HCT116 (cell line): ENCODE measurements around the gene ARHGDIA. TPM values are rescaled to one million over a fixed set of nuclear protein-coding genes. Genes with fewer than 3 reads are reported as not detected.

Experiments
- ATAC-seq: fragments of 200-7000 bp; cut with Tn5 transposase; 2 replicates; pipeline ENCODE4 v1.9.1; 2020; ENCODE audit warnings: mild to moderate bottlenecking, moderate library complexity
- BruUV-seq: library from RNA; stranded (reverse); fragments of 400-500 nt; replicated peaks from 2 replicates; lab custom pipeline; 2021; lab: Mats Ljungman, UMichigan
- CTCF ChIA-PET: fragments of 300-600 bp; sonication (Branson Sonifier 250); formaldehyde crosslinking; loops from one replicate; lab custom pipeline; 2021; ENCODE audit warnings: antibody characterized with exemption; lab: Charles Lee
- POLR2A ChIA-PET: fragments of 300-600, 350-600 bp; sonication (Branson Sonifier 250); formaldehyde crosslinking; loops from one replicate; lab custom pipeline; 2021; ENCODE audit warnings: antibody characterized with exemption; lab: Charles Lee
- RAD21 ChIA-PET, 2 experiments: fragments of 300-600 bp; sonication (Branson Sonifier 250); formaldehyde crosslinking; loops; one replicate each; lab custom pipeline; 2023; ENCODE audit warnings: low total read pairs in 2 of 2; ENCODE audit not compliant: uncharacterized antibody in 2 of 2, unreplicated experiment in 2 of 2, low non-redundant PET in 1 of 2; lab: Charles Lee
- DNase-seq: peaks from one replicate; pipeline ENCODE4 v3.0.0-alpha.2; 2010; ENCODE audit warnings: low read depth, low spot score
- H2AFZ ChIP-seq: fragments of 200-600 bp; shearing (Covaris generic), sonication (generic); 2 replicates; pipeline ENCODE4 v1.6.1; 2017; ENCODE audit warnings: low read depth, mixed run types, mixed read lengths, antibody characterized with exemption, low read length; ENCODE audit not compliant: poor library complexity, severe bottlenecking
- H3K27ac ChIP-seq: 2 replicates; pipeline ENCODE4 v1.5.1; 2012; ENCODE audit warnings: low read depth, low read length
- H3K27me3 ChIP-seq: fragments of 200-600 bp; sonication (generic); 2 replicates; pipeline ENCODE4 v1.6.1; 2016; ENCODE audit warnings: mixed run types, low read length, mixed read lengths; ENCODE audit not compliant: insufficient read depth
- H3K36me3 ChIP-seq, 2 experiments: fragments of 200-500 bp in 1 of 2; fragments of 200-600 bp in 1 of 2; sonication (Bioruptor generic) in 1 of 2; sonication (generic) in 1 of 2; 2 replicates each; pipeline versions ENCODE4 v1.5.1 to v1.6.1; 2014 to 2016; ENCODE audit warnings: low read length in 2 of 2, inconsistent platforms in 1 of 2, mixed read lengths in 1 of 2, mixed run types in 1 of 2; ENCODE audit not compliant: insufficient read depth in 2 of 2, control insufficient read depth in 1 of 2
- H3K4me1 ChIP-seq, 2 experiments: fragments of 200-600 bp in 1 of 2; sonication (generic) in 1 of 2; 2 replicates each; pipeline versions ENCODE4 v1.5.1 to v1.6.1; 2012 to 2017; ENCODE audit warnings: low read length in 2 of 2, inconsistent platforms in 1 of 2, mild to moderate bottlenecking in 1 of 2, mixed read lengths in 1 of 2, mixed run types in 1 of 2, moderate library complexity in 1 of 2; ENCODE audit not compliant: insufficient read depth in 2 of 2, control insufficient read depth in 1 of 2
- H3K4me2 ChIP-seq: fragments of 200-600 bp; sonication (generic); 2 replicates; pipeline ENCODE4 v1.6.1; 2017; ENCODE audit warnings: mixed run types, low read length, mixed read lengths
- H3K4me3 ChIP-seq, 2 experiments: fragments of 200-600 bp in 1 of 2; sonication (generic) in 1 of 2; replicated peaks in 1 of 2; 2 replicates each; pipeline ENCODE4 v1.5.1; 2011 to 2016; ENCODE audit warnings: low read length in 2 of 2, control low read depth in 1 of 2, low read depth in 1 of 2, mild to moderate bottlenecking in 1 of 2, mixed read lengths in 1 of 2, mixed run types in 1 of 2
- H3K79me2 ChIP-seq: fragments of 200-600 bp; sonication (generic); 2 replicates; pipeline ENCODE4 v1.6.1; 2017; ENCODE audit warnings: mild to moderate bottlenecking, mixed run types, low read length, moderate library complexity, mixed read lengths; ENCODE audit not compliant: insufficient read depth
- H3K9ac ChIP-seq: fragments of 200-600 bp; sonication (generic); 2 replicates; pipeline ENCODE4 v1.6.1; 2016; ENCODE audit warnings: low read length, mixed read lengths
- H3K9me2 ChIP-seq: fragments of 200-600 bp; sonication (generic), shearing (Covaris generic); 2 replicates; pipeline ENCODE4 v1.6.1; 2017; ENCODE audit warnings: mixed run types, mild to moderate bottlenecking, moderate library complexity; ENCODE audit not compliant: insufficient read depth
- H3K9me3 ChIP-seq, 2 experiments: fragments of 200-500 bp in 1 of 2; fragments of 200-600 bp in 1 of 2; sonication (Bioruptor generic) in 1 of 2; sonication (generic) in 1 of 2; 2 replicates each; pipeline ENCODE4 v1.6.1; 2014 to 2017; ENCODE audit warnings: low read length in 2 of 2, mixed read lengths in 2 of 2, inconsistent platforms in 1 of 2, low read depth in 1 of 2, mild to moderate bottlenecking in 1 of 2, mixed run types in 1 of 2, moderate library complexity in 1 of 2; ENCODE audit not compliant: control insufficient read depth in 1 of 2, insufficient read depth in 1 of 2
- H4K20me1 ChIP-seq: fragments of 200-600 bp; sonication (generic), shearing (Covaris generic); 2 replicates; pipeline ENCODE4 v1.6.1; 2017; ENCODE audit warnings: mixed run types, mild to moderate bottlenecking, moderate library complexity; ENCODE audit not compliant: insufficient read depth
- CBX3 ChIP-seq: IDR thresholded peaks from 2 replicates; pipeline ENCODE4 v1.6.1; 2012; ENCODE audit warnings: low read depth
- CEBPB ChIP-seq: IDR thresholded peaks from 2 replicates; pipeline ENCODE4 v1.6.1; 2012; ENCODE audit warnings: low read depth
- EGR1 ChIP-seq: IDR thresholded peaks from 2 replicates; pipeline ENCODE4 v1.6.1; 2012; ENCODE audit warnings: low read depth
- ELF1 ChIP-seq: IDR thresholded peaks from 2 replicates; pipeline ENCODE4 v1.6.1; 2012; ENCODE audit warnings: low read depth, borderline replicate concordance
- EZH2 ChIP-seq: fragments of 200-600 bp; sonication (generic); IDR thresholded peaks from 2 replicates; pipeline ENCODE4 v1.6.1; 2017; ENCODE audit warnings: antibody characterized with exemption, mixed run types
- EZH2phosphoT487 ChIP-seq: fragments of 200-600 bp; IDR thresholded peaks from 2 replicates; pipeline ENCODE4 v1.6.1; 2018; ENCODE audit warnings: antibody characterized with exemption, borderline replicate concordance
- POLR2A ChIP-seq: IDR thresholded peaks from 2 replicates; pipeline ENCODE4 v1.7.0; 2011; ENCODE audit warnings: borderline replicate concordance; ENCODE audit not compliant: insufficient read depth, insufficient read length; ENCODE audit errors: extremely low read depth
- POLR2AphosphoS5 ChIP-seq: IDR thresholded peaks from 2 replicates; pipeline ENCODE4 v1.6.1; 2011; ENCODE audit warnings: mild to moderate bottlenecking, low read depth, low read length, moderate library complexity
- SIN3A ChIP-seq: IDR thresholded peaks from 2 replicates; pipeline ENCODE4 v1.6.1; 2012; ENCODE audit warnings: low read depth
- SRF ChIP-seq: IDR thresholded peaks from 2 replicates; pipeline ENCODE4 v1.6.1; 2012; ENCODE audit warnings: low read depth
- ZFX ChIP-seq: fragments of 450-650 bp; IDR thresholded peaks from 2 replicates; pipeline ENCODE4 v1.6.1; 2017
- intact Hi-C: fragments of 100-400 bp; cut with micrococcal nuclease; formaldehyde crosslinking; loops from 2 replicates; pipeline ENCODE4 v1.10.0; 2022
- total RNA-seq: library from RNA; stranded (reverse); gene quantifications from one replicate; pipeline ENCODE4 v1.2.1, GENCODE V29; 2021; ENCODE audit not compliant: unreplicated experiment
- TF ChIP-seq, protein P1 (sequence below): IDR thresholded peaks from 2 replicates; pipeline ENCODE4 v1.6.1; 2012; ENCODE audit warnings: low read depth
- TF ChIP-seq, protein P2 (sequence below), 3 experiments: fragments of 200-600 bp in 1 of 3; sonication (generic) in 1 of 3; IDR thresholded peaks in 2 of 3; conservative IDR thresholded peaks in 1 of 3; 2 replicates each; pipeline ENCODE4 v1.5.1; 2012 to 2017; ENCODE audit warnings: low read depth in 2 of 3, low read length in 2 of 3, antibody characterized with exemption in 1 of 3, borderline replicate concordance in 1 of 3, control low read depth in 1 of 3, mild to moderate bottlenecking in 1 of 3, mixed read lengths in 1 of 3, mixed run types in 1 of 3, moderate library complexity in 1 of 3; ENCODE audit not compliant: insufficient read depth in 1 of 3
- TF ChIP-seq, protein P3 (sequence below): IDR thresholded peaks from 2 replicates; pipeline ENCODE4 v1.6.1; 2012

ARHGDIA gene
- total RNA-seq, 1 experiment from 2014 or later: 554 TPM

DNA sequence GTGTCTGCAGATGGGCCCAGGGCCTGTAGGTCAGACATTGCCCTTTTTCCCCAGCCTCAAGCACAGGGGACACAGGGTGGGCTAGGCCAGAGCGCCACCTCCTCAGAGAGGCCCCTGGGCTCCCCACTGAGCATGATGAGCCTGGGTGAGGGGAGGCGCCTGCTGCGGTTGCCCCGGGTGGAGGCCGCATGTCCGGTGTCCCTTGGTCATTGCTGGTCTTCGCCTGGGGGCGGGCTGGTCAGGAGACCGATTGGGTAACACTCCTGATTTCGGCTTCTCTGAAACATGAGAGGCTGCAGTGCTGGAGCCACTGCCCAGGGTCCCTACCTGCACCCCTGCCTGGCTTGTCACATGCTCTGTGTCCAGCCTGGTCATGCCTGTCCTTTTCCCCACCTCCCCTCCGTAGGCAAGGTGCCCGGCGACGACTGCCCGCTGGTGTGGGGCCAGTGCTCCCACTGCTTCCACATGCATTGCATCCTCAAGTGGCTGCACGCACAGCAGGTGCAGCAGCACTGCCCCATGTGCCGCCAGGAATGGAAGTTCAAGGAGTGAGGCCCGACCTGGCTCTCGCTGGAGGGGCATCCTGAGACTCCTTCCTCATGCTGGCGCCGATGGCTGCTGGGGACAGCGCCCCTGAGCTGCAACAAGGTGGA lies 28.5 kb upstream of the ARHGDIA start:
- H3K9ac ChIP-seq: peak overlapping the region; percentile 47
- CTCF ChIA-PET: no interaction called here

More for the DNA sequence above, 28.5 kb upstream of the ARHGDIA start:
- Histone ChIP-seq H3K4me1 (peaks cover 24 to 52% of the 10 kb centered on the region in 2 experiments), H3K36me3 (peaks cover 7 to 29% of the 10 kb centered on the region in 2 experiments; a peak in 2 of 4 replicates), H3K4me3 (no peak overlapping the region), H3K79me2 (peaks cover 6% of the 10 kb centered on the region; the same call in 1 of the 2 replicates), H4K20me1 (no peaks in the 10 kb centered on the region), H3K9me2 (no peaks in the 10 kb centered on the region), H3K9me3 (no peaks in the 10 kb centered on the region), H2AFZ (no peak overlapping the region)
- intact Hi-C loops: no loop called here
- no TSS peak for BruUV-seq
- POLR2A ChIA-PET: no interaction called here
- ATAC-seq: no peak
- DNase-seq: no peak
- TF ChIP-seq SRF (no peak), ELF1 (no peak), EZH2 (no peak), POLR2AphosphoS5 (no peak), SIN3A (no peak), EGR1 (no peak), ZFX (no peak), EZH2phosphoT487 (no peak), POLR2A (no peak), CEBPB (no peak), CBX3 (no peak)
- TF ChIP-seq, protein P1, sequence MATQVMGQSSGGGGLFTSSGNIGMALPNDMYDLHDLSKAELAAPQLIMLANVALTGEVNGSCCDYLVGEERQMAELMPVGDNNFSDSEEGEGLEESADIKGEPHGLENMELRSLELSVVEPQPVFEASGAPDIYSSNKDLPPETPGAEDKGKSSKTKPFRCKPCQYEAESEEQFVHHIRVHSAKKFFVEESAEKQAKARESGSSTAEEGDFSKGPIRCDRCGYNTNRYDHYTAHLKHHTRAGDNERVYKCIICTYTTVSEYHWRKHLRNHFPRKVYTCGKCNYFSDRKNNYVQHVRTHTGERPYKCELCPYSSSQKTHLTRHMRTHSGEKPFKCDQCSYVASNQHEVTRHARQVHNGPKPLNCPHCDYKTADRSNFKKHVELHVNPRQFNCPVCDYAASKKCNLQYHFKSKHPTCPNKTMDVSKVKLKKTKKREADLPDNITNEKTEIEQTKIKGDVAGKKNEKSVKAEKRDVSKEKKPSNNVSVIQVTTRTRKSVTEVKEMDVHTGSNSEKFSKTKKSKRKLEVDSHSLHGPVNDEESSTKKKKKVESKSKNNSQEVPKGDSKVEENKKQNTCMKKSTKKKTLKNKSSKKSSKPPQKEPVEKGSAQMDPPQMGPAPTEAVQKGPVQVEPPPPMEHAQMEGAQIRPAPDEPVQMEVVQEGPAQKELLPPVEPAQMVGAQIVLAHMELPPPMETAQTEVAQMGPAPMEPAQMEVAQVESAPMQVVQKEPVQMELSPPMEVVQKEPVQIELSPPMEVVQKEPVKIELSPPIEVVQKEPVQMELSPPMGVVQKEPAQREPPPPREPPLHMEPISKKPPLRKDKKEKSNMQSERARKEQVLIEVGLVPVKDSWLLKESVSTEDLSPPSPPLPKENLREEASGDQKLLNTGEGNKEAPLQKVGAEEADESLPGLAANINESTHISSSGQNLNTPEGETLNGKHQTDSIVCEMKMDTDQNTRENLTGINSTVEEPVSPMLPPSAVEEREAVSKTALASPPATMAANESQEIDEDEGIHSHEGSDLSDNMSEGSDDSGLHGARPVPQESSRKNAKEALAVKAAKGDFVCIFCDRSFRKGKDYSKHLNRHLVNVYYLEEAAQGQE: no peak
- TF ChIP-seq, protein P2, sequence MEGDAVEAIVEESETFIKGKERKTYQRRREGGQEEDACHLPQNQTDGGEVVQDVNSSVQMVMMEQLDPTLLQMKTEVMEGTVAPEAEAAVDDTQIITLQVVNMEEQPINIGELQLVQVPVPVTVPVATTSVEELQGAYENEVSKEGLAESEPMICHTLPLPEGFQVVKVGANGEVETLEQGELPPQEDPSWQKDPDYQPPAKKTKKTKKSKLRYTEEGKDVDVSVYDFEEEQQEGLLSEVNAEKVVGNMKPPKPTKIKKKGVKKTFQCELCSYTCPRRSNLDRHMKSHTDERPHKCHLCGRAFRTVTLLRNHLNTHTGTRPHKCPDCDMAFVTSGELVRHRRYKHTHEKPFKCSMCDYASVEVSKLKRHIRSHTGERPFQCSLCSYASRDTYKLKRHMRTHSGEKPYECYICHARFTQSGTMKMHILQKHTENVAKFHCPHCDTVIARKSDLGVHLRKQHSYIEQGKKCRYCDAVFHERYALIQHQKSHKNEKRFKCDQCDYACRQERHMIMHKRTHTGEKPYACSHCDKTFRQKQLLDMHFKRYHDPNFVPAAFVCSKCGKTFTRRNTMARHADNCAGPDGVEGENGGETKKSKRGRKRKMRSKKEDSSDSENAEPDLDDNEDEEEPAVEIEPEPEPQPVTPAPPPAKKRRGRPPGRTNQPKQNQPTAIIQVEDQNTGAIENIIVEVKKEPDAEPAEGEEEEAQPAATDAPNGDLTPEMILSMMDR (IDR thresholded peaks at IDR 0.05 in 2 of 3, conservative IDR thresholded peaks at IDR 0.05 in 1 of 3; ENCODE audit: borderline replicate concordance in 1 of 3, insufficient read depth in 1 of 3, low read depth in 2 of 3, low read length in 2 of 3): no peak
- TF ChIP-seq, protein P3, sequence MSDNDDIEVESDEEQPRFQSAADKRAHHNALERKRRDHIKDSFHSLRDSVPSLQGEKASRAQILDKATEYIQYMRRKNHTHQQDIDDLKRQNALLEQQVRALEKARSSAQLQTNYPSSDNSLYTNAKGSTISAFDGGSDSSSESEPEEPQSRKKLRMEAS: no peak
- TF ChIP-seq, all 23 proteins: peak for 0
- RAD21 ChIA-PET: no interaction called here
- peak overlapping the region; percentile 60 for H3K4me2 ChIP-seq
- H3K27me3 ChIP-seq: no peaks in the 10 kb centered on the region
- peak overlapping the region; percentile 85; the same call in 1 of the 2 replicates for H3K27ac ChIP-seq
